BE2C (cell line): ENCODE data around the gene PHC2.

Experiments used
- DNase-seq: peaks from one replicate; pipeline ENCODE4 v3.0.0-alpha.2; 2020
- H3K27me3 ChIP-seq: fragments of 250-450 bp; sonication (Bioruptor Pico); 2 replicates; pipeline ENCODE4 v1.5.1; 2020; ENCODE audit warnings: mild to moderate bottlenecking
- H3K36me3 ChIP-seq: fragments of 250-450 bp; sonication (Bioruptor Pico); 2 replicates; pipeline ENCODE4 v1.5.1; 2020; ENCODE audit warnings: mild to moderate bottlenecking
- H3K4me1 ChIP-seq: fragments of 250-450 bp; sonication (Bioruptor Pico); 2 replicates; pipeline ENCODE4 v1.5.1; 2020
- H3K4me3 ChIP-seq: 2 replicates; pipeline ENCODE4 v1.5.1; 2011; ENCODE audit warnings: low read depth, low read length
- H3K9me3 ChIP-seq: fragments of 250-450 bp; sonication (Bioruptor Pico); 2 replicates; pipeline ENCODE4 v1.5.1; 2020
- TF ChIP-seq, protein P1 (sequence below): IDR thresholded peaks from 2 replicates; pipeline ENCODE4 v1.5.1; 2012; ENCODE audit warnings: mild to moderate bottlenecking, low read depth, low read length

PHC2 gene

DNA sequence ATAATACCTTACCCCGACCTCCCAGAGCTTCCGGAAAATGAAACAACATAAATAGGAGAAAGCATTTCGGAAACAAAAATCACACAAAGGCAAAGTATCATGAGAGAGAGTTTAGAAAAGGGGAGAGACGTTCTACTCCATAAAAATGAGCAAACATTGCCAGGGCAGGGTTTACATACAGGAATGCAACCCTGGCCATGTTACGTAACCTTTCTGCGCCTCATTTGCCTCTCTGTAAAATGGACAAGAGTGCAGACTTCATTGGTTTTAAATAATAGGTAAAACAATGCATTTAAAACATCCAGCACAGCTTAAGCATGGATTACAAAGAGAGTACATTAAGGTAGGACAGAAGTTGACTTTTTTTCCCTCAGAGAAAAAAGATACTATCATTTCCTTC lies 45.6 kb downstream of the PHC2 start:
- Histone ChIP-seq H3K9me3 (no peaks in the 10 kb centered on the region), H3K36me3 (no peaks in the 10 kb centered on the region), H3K27me3 (no peaks in the 10 kb centered on the region), H3K4me3 (no peak overlapping the region), H3K4me1 (peaks cover 5% of the 10 kb centered on the region)
- no peak for DNase-seq
- TF ChIP-seq, protein P1, sequence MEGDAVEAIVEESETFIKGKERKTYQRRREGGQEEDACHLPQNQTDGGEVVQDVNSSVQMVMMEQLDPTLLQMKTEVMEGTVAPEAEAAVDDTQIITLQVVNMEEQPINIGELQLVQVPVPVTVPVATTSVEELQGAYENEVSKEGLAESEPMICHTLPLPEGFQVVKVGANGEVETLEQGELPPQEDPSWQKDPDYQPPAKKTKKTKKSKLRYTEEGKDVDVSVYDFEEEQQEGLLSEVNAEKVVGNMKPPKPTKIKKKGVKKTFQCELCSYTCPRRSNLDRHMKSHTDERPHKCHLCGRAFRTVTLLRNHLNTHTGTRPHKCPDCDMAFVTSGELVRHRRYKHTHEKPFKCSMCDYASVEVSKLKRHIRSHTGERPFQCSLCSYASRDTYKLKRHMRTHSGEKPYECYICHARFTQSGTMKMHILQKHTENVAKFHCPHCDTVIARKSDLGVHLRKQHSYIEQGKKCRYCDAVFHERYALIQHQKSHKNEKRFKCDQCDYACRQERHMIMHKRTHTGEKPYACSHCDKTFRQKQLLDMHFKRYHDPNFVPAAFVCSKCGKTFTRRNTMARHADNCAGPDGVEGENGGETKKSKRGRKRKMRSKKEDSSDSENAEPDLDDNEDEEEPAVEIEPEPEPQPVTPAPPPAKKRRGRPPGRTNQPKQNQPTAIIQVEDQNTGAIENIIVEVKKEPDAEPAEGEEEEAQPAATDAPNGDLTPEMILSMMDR, result no peak

DNA sequence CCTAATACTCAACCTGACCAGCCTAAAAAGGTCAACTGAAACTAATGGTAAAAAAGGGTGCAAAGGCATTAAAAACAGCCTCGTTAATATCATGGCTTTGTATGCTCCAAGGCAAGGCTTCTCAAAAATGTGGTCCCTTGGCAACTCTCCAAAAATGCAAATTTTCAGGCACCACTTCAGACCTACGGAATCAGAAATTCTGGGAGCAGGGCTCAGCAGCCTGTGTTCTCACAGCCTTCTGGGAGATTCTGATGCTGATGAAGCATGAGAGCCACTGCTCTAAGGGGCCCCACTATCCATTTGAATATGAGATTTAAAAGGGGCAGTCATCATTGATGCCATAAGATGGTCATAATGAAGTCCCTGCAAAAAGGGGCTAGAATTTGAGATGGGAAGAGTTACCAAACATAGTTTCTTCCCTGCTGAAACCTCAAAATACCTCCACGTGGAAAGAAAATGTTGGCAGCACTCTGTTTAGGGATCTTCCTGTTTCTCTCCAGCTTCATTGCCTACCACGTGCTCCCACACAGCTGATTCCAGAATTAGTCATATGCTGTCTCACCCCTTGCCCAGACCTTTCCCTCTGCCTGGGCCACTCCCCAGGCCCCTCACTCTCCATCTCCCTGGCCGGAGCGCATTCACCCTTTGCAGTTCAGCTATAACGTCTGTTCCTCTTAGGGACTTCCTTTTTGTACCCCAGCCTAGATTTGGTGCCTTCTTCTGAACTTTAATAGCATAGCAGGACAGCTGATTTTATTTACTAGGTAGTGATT lies 46.7 kb downstream of the PHC2 start:
- no peaks in the 10 kb centered on the region for H3K27me3 ChIP-seq
- H3K36me3 ChIP-seq, result no peaks in the 10 kb centered on the region
- H3K4me3 ChIP-seq, result no peak overlapping the region
- no peak for DNase-seq
- H3K4me1 ChIP-seq, result peaks cover 5% of the 10 kb centered on the region
- H3K9me3 ChIP-seq, result no peaks in the 10 kb centered on the region
- TF ChIP-seq, protein P1, result no peak

DNA sequence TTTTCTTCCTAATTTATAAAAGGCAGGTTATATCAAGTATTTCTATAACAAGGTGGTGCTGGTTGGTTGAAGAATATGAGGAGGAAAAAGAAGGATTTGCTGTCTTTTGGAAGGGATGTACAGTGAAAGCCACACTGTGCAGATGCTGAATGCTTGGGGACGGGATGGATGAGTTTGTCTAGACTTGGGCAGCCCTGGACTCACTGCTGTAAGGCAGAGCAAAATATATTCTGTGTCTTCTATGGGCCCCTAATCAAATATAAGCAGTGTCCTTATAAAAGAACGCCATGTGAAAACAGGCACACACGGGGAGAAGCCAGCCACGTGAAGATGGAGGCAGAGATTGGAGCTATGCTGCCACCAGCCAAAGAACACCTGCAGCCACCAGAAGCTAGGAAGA lies 47.4 kb downstream of the PHC2 start:
- Histone ChIP-seq H3K9me3 (no peaks in the 10 kb centered on the region), H3K36me3 (no peaks in the 10 kb centered on the region), H3K4me3 (no peak overlapping the region), H3K4me1 (peaks cover 5% of the 10 kb centered on the region), H3K27me3 (no peaks in the 10 kb centered on the region)
- no peak for DNase-seq
- TF ChIP-seq, protein P1, result no peak

DNA sequence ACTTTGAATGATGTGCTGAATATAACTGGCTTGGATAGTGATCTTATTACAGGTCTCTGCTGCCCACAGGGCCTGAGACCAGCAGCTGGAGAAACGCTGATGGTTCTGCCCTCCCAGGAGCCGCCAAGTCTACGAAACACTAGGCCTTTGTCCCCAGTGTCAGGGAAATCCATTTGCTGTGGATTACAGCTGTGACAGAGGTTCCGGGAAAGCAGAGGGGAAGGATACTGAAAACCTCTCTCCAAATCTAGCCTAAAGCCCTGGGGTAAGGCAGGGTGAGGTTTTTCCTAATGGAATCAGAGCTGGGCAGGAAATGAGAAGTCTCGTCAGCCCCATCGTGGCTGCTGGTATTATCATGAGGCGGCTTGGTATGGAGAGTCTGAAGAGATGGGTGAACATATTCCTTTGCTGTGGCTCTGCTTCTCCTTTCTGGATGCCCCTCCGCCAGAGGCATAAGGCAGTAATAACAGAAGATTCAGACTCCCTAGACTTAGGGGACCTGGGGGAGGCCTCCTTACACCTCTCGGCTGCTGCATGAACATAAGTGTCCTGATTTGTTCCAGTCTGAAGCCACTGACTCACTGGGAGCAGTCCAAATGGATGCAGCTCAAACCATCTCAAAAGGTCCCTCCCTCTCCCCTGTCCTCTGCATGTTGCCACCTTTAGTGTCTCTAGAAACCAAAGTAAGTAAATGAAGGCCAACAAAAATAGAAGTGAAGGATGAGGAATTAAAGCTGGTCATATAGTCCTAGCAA lies 48.1 kb downstream of the PHC2 start:
- no peaks in the 10 kb centered on the region for H3K9me3 ChIP-seq
- TF ChIP-seq, protein P1, result no peak
- no peak overlapping the region for H3K4me3 ChIP-seq
- H3K27me3 ChIP-seq, result no peaks in the 10 kb centered on the region
- H3K4me1 ChIP-seq, result peaks cover 5% of the 10 kb centered on the region
- peak; percentile 23 for DNase-seq
- H3K36me3 ChIP-seq, result no peaks in the 10 kb centered on the region

DNA sequence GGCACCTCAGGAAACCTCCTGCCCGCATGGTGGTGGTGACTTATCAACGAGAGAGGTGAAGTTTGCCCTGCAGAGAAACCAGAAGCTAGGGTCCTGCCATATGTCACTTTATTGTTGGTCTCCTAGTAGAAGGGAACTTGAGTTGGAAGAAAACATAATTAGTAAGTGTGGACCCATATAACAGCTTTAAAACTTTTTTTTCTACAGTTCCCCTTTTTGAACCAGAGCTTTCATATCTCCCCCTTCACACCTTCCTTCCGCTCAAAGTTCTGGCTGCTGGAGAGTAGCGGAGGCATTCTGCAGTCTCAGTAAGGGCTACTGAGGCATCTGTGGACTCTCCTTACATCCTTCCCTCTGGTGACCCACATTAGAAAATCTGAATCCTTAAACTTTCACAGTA lies 48.9 kb downstream of the PHC2 start:
- Histone ChIP-seq H3K9me3 (no peaks in the 10 kb centered on the region), H3K36me3 (no peaks in the 10 kb centered on the region), H3K27me3 (no peaks in the 10 kb centered on the region), H3K4me1 (peaks cover 5% of the 10 kb centered on the region), H3K4me3 (no peak overlapping the region)
- no peak for DNase-seq
- TF ChIP-seq, protein P1, result no peak

DNA sequence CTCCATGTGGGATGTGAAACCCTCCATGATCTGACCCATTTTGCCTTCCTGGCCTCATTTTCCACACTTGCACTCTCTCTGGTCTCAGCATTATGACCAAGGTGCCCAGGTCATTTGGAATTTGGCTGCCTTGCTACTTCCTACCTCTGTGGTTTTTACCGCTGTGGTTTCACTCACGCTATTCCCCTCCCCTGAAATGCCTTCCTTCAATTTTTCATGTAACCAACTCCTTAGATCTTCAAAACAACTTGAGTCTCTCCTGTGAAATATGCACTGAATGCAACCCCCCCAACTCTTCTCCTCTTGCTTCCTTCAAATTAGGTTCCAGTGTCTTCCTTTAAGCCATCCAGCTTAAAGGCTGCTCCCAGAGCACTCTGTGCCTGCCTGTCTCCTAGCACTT lies 50.1 kb downstream of the PHC2 start:
- no peak overlapping the region for H3K4me3 ChIP-seq
- peaks cover 5% of the 10 kb centered on the region for H3K4me1 ChIP-seq
- TF ChIP-seq, protein P1, result no peak
- H3K9me3 ChIP-seq, result no peaks in the 10 kb centered on the region
- H3K36me3 ChIP-seq, result no peaks in the 10 kb centered on the region
- DNase-seq, result no peak
- H3K27me3 ChIP-seq, result no peaks in the 10 kb centered on the region
